A549 treated with CORT108297 at 1 μM for 4 hours (cell line): Measurements from ENCODE around the gene SLC44A4. TPM values are rescaled to one million over a fixed set of nuclear protein-coding genes. Genes with fewer than 3 reads are reported as not detected.

Experiments used
- total RNA-seq: library from RNA; stranded (reverse); fragments of 200-300 nt; extraction: Qiagen RNA extraction; gene quantifications from 5 replicates; pipeline ENCODE4 v1.2.3, GENCODE V29; 2022

SLC44A4 gene
- total RNA-seq = 0.06 to 0.16 TPM in 2 of 5 replicates, not detected in the others

GRCh38 chr6:31878726-31879125, at the start of gene SLC44A4:
SLC44A4 (minus strand) TSS chr6:31878997; CDS start chr6:31878980, 17 bp downstream.

DNA sequence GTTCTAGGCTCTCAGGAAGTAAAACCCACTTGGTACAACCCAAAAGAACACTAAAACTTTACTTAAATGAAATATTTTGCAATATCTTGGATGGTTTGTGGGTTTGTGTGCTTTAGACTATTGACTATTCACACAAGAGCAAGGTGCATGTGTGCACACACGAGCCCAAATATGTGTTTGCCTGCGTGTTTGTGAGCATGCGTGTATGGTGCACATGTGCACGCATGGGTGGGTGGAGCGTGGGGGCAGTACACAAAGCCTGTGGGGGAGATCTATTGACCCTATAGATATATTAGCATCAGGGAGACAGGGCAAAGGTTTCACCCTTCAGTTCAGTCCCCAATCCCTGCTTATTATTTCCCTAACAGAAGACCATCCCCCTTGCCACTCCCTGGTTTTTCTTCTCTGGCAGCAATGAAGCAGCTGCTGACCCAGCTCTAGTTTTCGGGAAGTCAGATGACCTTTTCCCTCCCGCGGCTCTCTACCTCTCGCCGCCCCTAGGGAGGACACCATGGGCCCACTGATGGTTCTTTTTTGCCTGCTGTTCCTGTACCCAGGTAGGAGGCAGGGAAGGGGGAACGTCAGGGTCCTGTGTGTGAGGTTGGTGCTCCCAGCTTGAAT, 48.6 kb upstream of the SLC44A4 start, which contains the start of gene C2:
C2 (plus strand) TSS at position 476 of the 621 bp plus-strand sequence; CDS start at position 512, 36 bp downstream.

DNA sequence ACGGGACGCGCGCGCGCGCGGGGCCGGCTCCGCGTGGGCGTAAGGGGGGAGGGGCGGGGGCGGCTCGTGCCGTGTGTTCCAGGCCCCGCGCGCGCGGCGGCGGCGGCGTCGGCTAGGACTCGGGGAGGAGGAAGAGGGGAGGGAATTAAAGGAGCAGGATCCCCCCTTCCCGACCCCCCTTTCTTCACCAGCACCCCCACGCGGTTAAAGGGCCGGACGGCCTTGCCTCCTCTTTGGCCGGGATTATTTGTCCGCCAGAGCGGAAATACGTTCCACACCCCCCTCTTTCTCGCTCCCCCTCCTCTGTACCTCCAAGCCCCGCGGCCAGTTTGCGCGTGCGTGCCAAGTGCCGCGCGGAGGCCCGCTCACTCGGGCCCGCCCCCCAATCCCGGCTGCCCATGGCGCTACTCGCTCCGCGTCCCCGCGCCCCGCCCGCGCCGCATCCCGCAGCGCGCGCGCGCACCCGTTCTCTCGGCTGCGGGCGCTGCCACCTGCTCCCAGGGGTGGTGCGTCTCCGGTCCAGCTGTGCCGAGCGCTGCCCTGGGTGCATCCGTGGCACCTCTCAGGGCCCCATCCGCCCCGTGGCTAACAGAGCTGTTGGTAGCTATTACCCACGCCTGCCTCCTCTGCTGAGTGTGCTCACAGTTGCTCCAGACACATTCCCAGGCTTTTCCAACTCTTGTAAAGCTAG, 23.3 kb upstream of the SLC44A4 start, which contains the start of gene ZBTB12:
ZBTB12 (minus strand) TSS at position 134 of the 691 bp plus-strand sequence. CDS start 781 bp downstream, outside the sequence.

GRCh38 chr6:31897612-31898382, 19.0 kb upstream of the SLC44A4 start, which contains the start of gene EHMT2:
EHMT2 (minus strand) TSS chr6:31897698; CDS start chr6:31897677, 21 bp downstream.

DNA sequence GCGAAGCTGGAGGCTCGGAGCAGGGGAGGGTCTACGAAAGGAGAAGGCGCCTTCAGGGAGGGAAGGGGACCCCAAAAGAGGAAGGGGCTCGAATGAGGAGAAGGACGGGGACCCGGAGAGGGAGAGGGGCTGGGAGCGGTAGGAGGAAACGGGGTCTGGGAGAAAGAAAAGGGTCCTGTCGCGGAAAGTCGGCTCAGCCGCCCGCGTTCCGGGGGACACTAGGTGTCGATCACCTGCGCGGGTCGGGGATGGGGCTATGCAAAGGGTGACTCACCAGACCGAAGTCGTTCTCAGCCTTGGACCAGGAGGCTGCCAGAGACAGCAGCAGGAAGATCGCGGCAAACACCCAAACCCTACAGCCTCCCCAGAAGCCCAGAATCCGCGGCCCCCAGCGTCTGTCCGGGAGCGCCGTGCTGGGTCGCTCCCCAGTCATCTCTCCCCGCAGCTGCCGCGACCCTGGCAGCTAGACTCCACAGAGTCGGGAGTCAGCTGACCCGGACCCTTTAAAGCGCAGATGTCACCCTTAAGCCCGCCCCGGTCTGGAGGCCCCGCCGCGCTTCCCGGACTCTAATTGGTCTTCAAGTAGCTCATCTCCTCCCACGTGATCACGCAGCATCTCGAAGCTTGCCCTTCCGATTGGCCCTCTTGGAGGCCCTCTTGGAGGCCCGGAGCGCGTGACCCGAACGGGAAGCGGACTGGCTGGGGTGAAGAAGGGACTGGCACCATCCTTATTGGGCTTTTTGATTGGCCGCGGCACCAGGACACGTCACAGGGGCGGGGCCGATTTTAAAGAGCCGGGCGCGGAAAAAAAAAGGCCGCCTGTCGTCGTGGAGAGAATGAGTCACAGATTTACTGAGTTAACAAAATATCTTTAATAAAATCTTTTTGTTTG, 16.2 kb downstream of the SLC44A4 start, which contains the start of gene NEU1:
NEU1 (minus strand) TSS at position 478 of the 892 bp plus-strand sequence; CDS start at position 433, 45 bp downstream.

GRCh38 chr6:31827286-31828079, 51.3 kb downstream of the SLC44A4 start, which contains the start of gene HSPA1B:
HSPA1B (plus strand) TSS chr6:31827738; CDS start chr6:31827951, 213 bp downstream.

DNA sequence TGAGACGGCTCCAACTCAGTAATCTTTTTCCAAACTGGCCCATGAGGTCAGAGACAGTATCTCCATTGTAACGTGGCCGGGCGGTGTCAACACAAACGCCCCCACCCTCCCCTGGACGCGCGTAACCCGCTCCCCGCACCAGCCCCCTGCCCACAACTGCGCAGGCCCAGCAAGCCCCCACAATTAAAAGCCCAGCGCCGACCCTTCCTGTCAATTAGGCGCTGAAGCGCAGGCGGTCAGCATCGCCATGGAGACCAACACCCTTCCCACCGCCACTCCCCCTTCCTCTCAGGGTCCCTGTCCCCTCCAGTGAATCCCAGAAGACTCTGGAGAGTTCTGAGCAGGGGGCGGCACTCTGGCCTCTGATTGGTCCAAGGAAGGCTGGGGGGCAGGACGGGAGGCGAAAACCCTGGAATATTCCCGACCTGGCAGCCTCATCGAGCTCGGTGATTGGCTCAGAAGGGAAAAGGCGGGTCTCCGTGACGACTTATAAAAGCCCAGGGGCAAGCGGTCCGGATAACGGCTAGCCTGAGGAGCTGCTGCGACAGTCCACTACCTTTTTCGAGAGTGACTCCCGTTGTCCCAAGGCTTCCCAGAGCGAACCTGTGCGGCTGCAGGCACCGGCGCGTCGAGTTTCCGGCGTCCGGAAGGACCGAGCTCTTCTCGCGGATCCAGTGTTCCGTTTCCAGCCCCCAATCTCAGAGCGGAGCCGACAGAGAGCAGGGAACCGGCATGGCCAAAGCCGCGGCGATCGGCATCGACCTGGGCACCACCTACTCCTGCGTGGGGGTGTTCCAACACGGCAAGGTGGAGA, 63.6 kb downstream of the SLC44A4 start, which contains the start of the genes HSPA1A and HSPA1L:
HSPA1A (plus strand) TSS at position 519 of the 814 bp plus-strand sequence; CDS start at position 733, 214 bp downstream.
HSPA1L (minus strand) TSS at position 259 of the 814 bp plus-strand sequence. CDS start 3,311 bp downstream, outside the sequence.

Other genes with a start within 250 kb of the SLC44A4 start
- gene BAG6, start 226.3 kb downstream of the SLC44A4 start, total RNA-seq = 114 to 156 TPM (median 146 TPM) in 5 replicates
- gene APOM, start 223.1 kb downstream of the SLC44A4 start, total RNA-seq = 2.9 to 4.1 TPM (median 3.0 TPM) in 5 replicates
- gene C6orf47, start 218.2 kb downstream of the SLC44A4 start, total RNA-seq = 10.3 to 13.2 TPM (median 12.6 TPM) in 5 replicates
- 10.8 to 12.2 TPM (median 11.7 TPM) in 5 replicates for gene GPANK1, start 214.0 kb downstream of the SLC44A4 start, total RNA-seq
- 165 to 184 TPM (median 170 TPM) in 5 replicates for gene CSNK2B, start 212.9 kb downstream of the SLC44A4 start, total RNA-seq
- gene LY6G5B, start 209.0 kb downstream of the SLC44A4 start, total RNA-seq = 3.8 to 5.0 TPM (median 4.3 TPM) in 5 replicates
- gene LY6G5C, start 197.9 kb downstream of the SLC44A4 start, total RNA-seq = 1.1 to 2.0 TPM (median 1.6 TPM) in 5 replicates
- gene ABHD16A, start 175.7 kb downstream of the SLC44A4 start, total RNA-seq = 16.5 to 20.4 TPM (median 19.3 TPM) in 5 replicates
- gene LY6G6F, start 172.1 kb downstream of the SLC44A4 start, total RNA-seq = not detected in 5 replicates
- gene LY6G6D, start 163.6 kb downstream of the SLC44A4 start, total RNA-seq = not detected in 5 replicates
- 0.09 to 0.12 TPM (median 0.10 TPM) in 3 of 5 replicates, not detected in the others for gene LY6G6C, start 157.3 kb downstream of the SLC44A4 start, total RNA-seq
- not detected in 5 replicates for gene MPIG6B, start 155.6 kb downstream of the SLC44A4 start, total RNA-seq
- gene DDAH2, start 149.7 kb downstream of the SLC44A4 start, total RNA-seq = 28.8 to 35.0 TPM (median 32.1 TPM) in 5 replicates
- gene CLIC1, start 142.5 kb downstream of the SLC44A4 start, total RNA-seq = 497 to 519 TPM (median 513 TPM) in 5 replicates
- gene MSH5, start 139.0 kb downstream of the SLC44A4 start, total RNA-seq = 11.5 to 15.5 TPM (median 14.0 TPM) in 5 replicates
- gene SAPCD1, start 116.3 kb downstream of the SLC44A4 start, total RNA-seq = 2.7 to 4.9 TPM (median 4.1 TPM) in 5 replicates
- gene VWA7, start 101.7 kb downstream of the SLC44A4 start, total RNA-seq = 1.5 to 2.0 TPM (median 1.8 TPM) in 5 replicates
- 47.0 to 60.8 TPM (median 59.2 TPM) in 5 replicates for gene VARS1, start 83.2 kb downstream of the SLC44A4 start, total RNA-seq
- gene LSM2, start 72.0 kb downstream of the SLC44A4 start, total RNA-seq = 48.5 to 67.7 TPM (median 60.4 TPM) in 5 replicates
- gene HSPA1L, start 63.7 kb downstream of the SLC44A4 start, total RNA-seq = 1.5 to 2.2 TPM (median 1.8 TPM) in 5 replicates
- gene HSPA1A, start 63.5 kb downstream of the SLC44A4 start, total RNA-seq = 250 to 374 TPM (median 304 TPM) in 5 replicates
- gene HSPA1B, start 51.3 kb downstream of the SLC44A4 start, total RNA-seq = 191 to 290 TPM (median 231 TPM) in 5 replicates
- gene NEU1, start 16.2 kb downstream of the SLC44A4 start, total RNA-seq = 23.0 to 37.8 TPM (median 29.3 TPM) in 5 replicates
- gene EHMT2, start 18.7 kb upstream of the SLC44A4 start, total RNA-seq = 25.9 to 35.4 TPM (median 32.0 TPM) in 5 replicates
- gene ZBTB12, start 23.1 kb upstream of the SLC44A4 start, total RNA-seq = 3.4 to 5.3 TPM (median 4.6 TPM) in 5 replicates
- gene C2, start 48.7 kb upstream of the SLC44A4 start, total RNA-seq = 0.21 to 0.68 TPM (median 0.31 TPM) in 5 replicates
- 1.5 to 3.3 TPM (median 2.4 TPM) in 5 replicates for gene CFB, start 67.1 kb upstream of the SLC44A4 start, total RNA-seq
- gene NELFE, start 80.0 kb upstream of the SLC44A4 start, total RNA-seq = 74.7 to 85.0 TPM (median 75.1 TPM) in 5 replicates
- gene SKIC2, start 80.2 kb upstream of the SLC44A4 start, total RNA-seq = 21.0 to 27.3 TPM (median 25.4 TPM) in 5 replicates
- 11.7 to 13.4 TPM (median 12.5 TPM) in 5 replicates for gene DXO, start 93.1 kb upstream of the SLC44A4 start, total RNA-seq
- gene C4A, start 103.1 kb upstream of the SLC44A4 start, total RNA-seq = 0.48 to 1.5 TPM (median 1.1 TPM) in 5 replicates
- gene C4B, start 135.8 kb upstream of the SLC44A4 start, total RNA-seq = 0.46 to 1.7 TPM (median 0.76 TPM) in 5 replicates
- gene CYP21A2, start 159.4 kb upstream of the SLC44A4 start, total RNA-seq = not detected in 5 replicates
- 0.32 to 0.72 TPM (median 0.56 TPM) in 5 replicates for gene TNXB, start 230.3 kb upstream of the SLC44A4 start, total RNA-seq
- 27.4 to 38.6 TPM (median 36.1 TPM) in 5 replicates for gene ATF6B, start 249.2 kb upstream of the SLC44A4 start, total RNA-seq